Spleen (tissue), 11 donors: ENCODE results near the gene TNFSF8. TPM values are rescaled to one million over a fixed set of nuclear protein-coding genes. Genes with fewer than 3 reads are reported as not detected.

Experiments
- DNase-seq: peaks from one replicate; pipeline ENCODE4 v3.0.0-alpha.2; 2020
- H3K27ac ChIP-seq, 8 donors: fragments of 200-600 bp; sonication (generic) in 7 of 8; 1 replicate in 4 of 8; 2 replicates in 4 of 8; pipeline versions ENCODE4 v1.5.0 to v1.8.0; 2016 to 2021; ENCODE audit warnings: inconsistent platforms in 4 of 8, mild to moderate bottlenecking in 4 of 8, moderate library complexity in 1 of 8
- H3K27me3 ChIP-seq, 7 donors: fragments of 200-600 bp; sonication (generic) in 6 of 7; replicated peaks in 1 of 7; 1 replicate in 4 of 7; 2 replicates in 3 of 7; pipeline versions ENCODE4 v1.5.0 to v1.8.0; 2016 to 2021; ENCODE audit warnings: inconsistent platforms in 3 of 7, mild to moderate bottlenecking in 1 of 7
- H3K36me3 ChIP-seq, 6 donors: fragments of 200-600 bp; sonication (generic) in 5 of 6; 1 replicate in 4 of 6; 2 replicates in 2 of 6; pipeline versions ENCODE4 v1.5.0 to v1.8.0; 2016 to 2021; ENCODE audit warnings: inconsistent platforms in 2 of 6
- H3K4me1 ChIP-seq, 6 donors: fragments of 200-600 bp; sonication (generic) in 5 of 6; 1 replicate in 3 of 6; 2 replicates in 3 of 6; pipeline versions ENCODE4 v1.5.0 to v1.8.0; 2016 to 2021; ENCODE audit warnings: inconsistent platforms in 3 of 6
- H3K4me3 ChIP-seq, 8 donors: fragments of 200-600 bp; sonication (generic) in 7 of 8; 1 replicate in 4 of 8; 2 replicates in 4 of 8; pipeline versions ENCODE4 v1.5.0 to v1.8.0; 2016 to 2021; ENCODE audit warnings: inconsistent platforms in 4 of 8, mild to moderate bottlenecking in 4 of 8, moderate library complexity in 2 of 8
- H3K9me3 ChIP-seq, 8 donors: fragments of 200-600 bp; sonication (generic) in 7 of 8; 1 replicate in 4 of 8; 2 replicates in 4 of 8; pipeline versions ENCODE4 v1.5.0 to v1.8.0; 2016 to 2021; ENCODE audit warnings: inconsistent platforms in 4 of 8
- CTCF ChIP-seq, 11 experiments: fragments of 200-600 bp in 7 of 11; fragments of 450-650 bp in 4 of 11; sonication (generic) in 4 of 11; IDR thresholded peaks in 8 of 11; conservative IDR thresholded peaks in 3 of 11; 1 replicate in 7 of 11; 2 replicates in 4 of 11; pipeline versions ENCODE4 v1.4.0 to v1.8.0; 2016 to 2021; ENCODE audit warnings: antibody characterized with exemption in 11 of 11, inconsistent platforms in 4 of 11, mild to moderate bottlenecking in 1 of 11
- POLR2A ChIP-seq, 3 donors: fragments of 450-650 bp; IDR thresholded peaks; one replicate each; pipeline ENCODE4 v1.5.1; 2017; ENCODE audit warnings: antibody characterized with exemption in 3 of 3, mild to moderate bottlenecking in 1 of 3
- POLR2AphosphoS5 ChIP-seq, 3 donors: sonication (generic); formaldehyde crosslinking; IDR thresholded peaks; one replicate each; pipeline ENCODE4 v1.5.1; 2017; ENCODE audit warnings: antibody characterized with exemption in 3 of 3
- WGBS, 5 donors: extraction: QIAGEN DNeasy Blood & Tissue Kit in 3 of 5; methylation state at CpG; one replicate each; pipeline versions ENCODE4 v1.1.5 to v1.1.7; 2013 to 2018; 5-methylcytosine and 5-hydroxymethylcytosine counted together
- intact Hi-C: fragments of 100-400 bp; cut with DNase I; formaldehyde crosslinking; loops from one replicate; pipeline ENCODE4 v1.15.0; 2023; ENCODE audit warnings: low total_unique reads
- polyA plus RNA-seq, 3 donors: library from polyadenylated mRNA; stranded (reverse); fragments of 200-250 nt; gene quantifications; one replicate each; pipeline ENCODE4 v1.2.1, GENCODE V29; 2013
- total RNA-seq, 7 donors: library from RNA; depleted of rRNA in 3 of 7; stranded (reverse); fragments of >200 nt in 3 of 7; fragmentation: NEBNext Ultra II Directional in 4 of 7; extraction: Animal tissue kit (Norgen Biotek cat#: 25700) in 4 of 7; gene quantifications; one replicate each; pipeline versions ENCODE4 v1.1.0 to v1.2.1, GENCODE V29; 2016 to 2021
- donor health status: healthy with polysubstance abuse.
- donor health status: DM: no; HTN: no; CAD: no; lungs with moderate emphysema.
- donor health status: DM: no; HTN: no; CAD: no.
- donor health status: Bipolar disorder and iron deficiency.
- donor health status: healthy.
- donor health status: DM: no; HTN: no; CAD: no.
- donor health status: DM: yes; HTN: yes; CAD: no.

Gene TNFSF8
- total and polyA plus RNA-seq, 10 donors: 4.8 to 42.7 (median 15.9) TPM

GRCh38 chr9:114900942-114901802, 29.2 kb downstream of the TNFSF8 start:
- 59 to 74% (median 72%) methylated on average over 1 of the region's 1 CpG for WGBS, 5 donors
- H3K9me3 ChIP-seq: no peaks in the 10 kb centered on the region
- intact Hi-C loops: no loop called here

GRCh38 chr9:114899995-114900394, 30.4 kb downstream of the TNFSF8 start:
- Histone ChIP-seq H3K4me3 (no peak overlapping the region), H3K27me3 (no peaks in the 10 kb centered on the region), H3K9me3 (no peaks in the 10 kb centered on the region), H3K27ac (peak overlapping the region in 3 of 8 donors; percentile 75 to 83 (median 75)), H3K4me1 (peaks cover 33 to 91% (median 50%) of the 10 kb centered on the region in 6 donors), H3K36me3 (peaks cover 0 to 38% (median 5%) of the 10 kb centered on the region in 6 donors)
- intact Hi-C loops: no loop called here
- no peak for TF ChIP-seq POLR2A (IDR thresholded peaks at IDR 0.05)
- no peak for TF ChIP-seq CTCF (IDR thresholded peaks at IDR 0.05 in 8 of 11, conservative IDR thresholded peaks at IDR 0.05 in 3 of 11)
- no peak for TF ChIP-seq POLR2AphosphoS5 (IDR thresholded peaks at IDR 0.05)
- DNase-seq: no peak

More at GRCh38 chr9:114900942-114901802, 29.2 kb downstream of the TNFSF8 start:
- DNase-seq: no peak
- no peak overlapping the region for H3K4me3 ChIP-seq
- TF ChIP-seq POLR2A (IDR thresholded peaks at IDR 0.05) (no peak), POLR2AphosphoS5 (IDR thresholded peaks at IDR 0.05) (no peak)
- H3K27ac ChIP-seq: peak overlapping the region in 1 of 8 donors; percentile 6
- H3K27me3 ChIP-seq: no peaks in the 10 kb centered on the region
- peaks cover 23 to 91% (median 39%) of the 10 kb centered on the region in 6 donors for H3K4me1 ChIP-seq
- peaks cover 0 to 45% (median 5%) of the 10 kb centered on the region in 6 donors for H3K36me3 ChIP-seq

GRCh38 chr9:114899461-114899860, 30.9 kb downstream of the TNFSF8 start:
- intact Hi-C loops: no loop called here
- WGBS, 5 donors: 69 to 92% (median 88%) methylated on average over 2 of the region's 2 CpGs

DNA sequence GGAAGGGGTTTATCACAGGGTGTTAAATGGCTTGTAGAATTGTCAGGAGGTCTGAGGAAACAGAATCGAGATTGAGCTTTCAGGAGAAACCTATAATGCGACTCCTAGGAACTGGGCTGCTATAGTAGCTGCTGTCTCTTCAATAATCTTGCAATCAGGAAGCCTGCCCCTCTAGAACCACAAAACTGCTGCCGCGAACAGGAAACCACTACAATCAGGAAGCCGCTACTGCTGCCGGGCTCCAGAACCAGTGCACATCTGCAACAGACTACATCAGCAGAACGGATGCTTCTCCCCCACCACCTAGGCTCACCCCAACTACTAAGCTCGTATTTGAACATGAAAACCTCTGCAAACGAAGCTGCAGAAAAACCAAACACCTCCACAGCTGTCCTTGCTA, 31.6 kb downstream of the TNFSF8 start:
- H3K9me3 ChIP-seq: no peaks in the 10 kb centered on the region
- WGBS, 5 donors: 4 to 34% (median 10%) methylated on average over 9 of the region's 9 CpGs
- H3K27me3 ChIP-seq: no peaks in the 10 kb centered on the region
- TF ChIP-seq POLR2A (IDR thresholded peaks at IDR 0.05): no peak
- TF ChIP-seq POLR2AphosphoS5 (IDR thresholded peaks at IDR 0.05): peak in 2 of 3 donors; percentile 68 to 89
- TF ChIP-seq CTCF (IDR thresholded peaks at IDR 0.05 in 8 of 11, conservative IDR thresholded peaks at IDR 0.05 in 3 of 11): peak in 1 of 11 experiments; percentile 15
- peak overlapping the region in 7 of 8 donors; percentile 45 to 83 (median 69) for H3K27ac ChIP-seq
- peaks cover 0 to 26% (median 1%) of the 10 kb centered on the region in 6 donors for H3K36me3 ChIP-seq
- peak overlapping the region in 1 of 8 donors; percentile 15 for H3K4me3 ChIP-seq
- DNase-seq: peak; percentile 93
- peaks cover 43 to 97% (median 63%) of the 10 kb centered on the region in 6 donors for H3K4me1 ChIP-seq
- intact Hi-C loops: no loop called here

More at GRCh38 chr9:114899461-114899860, 30.9 kb downstream of the TNFSF8 start:
- no peak for DNase-seq
- H3K4me3 ChIP-seq: no peak overlapping the region
- TF ChIP-seq CTCF (IDR thresholded peaks at IDR 0.05 in 8 of 11, conservative IDR thresholded peaks at IDR 0.05 in 3 of 11) (no peak), POLR2AphosphoS5 (IDR thresholded peaks at IDR 0.05) (no peak), POLR2A (IDR thresholded peaks at IDR 0.05) (no peak)
- H3K4me1 ChIP-seq: peaks cover 38 to 93% (median 56%) of the 10 kb centered on the region in 6 donors
- H3K27me3 ChIP-seq: no peaks in the 10 kb centered on the region
- H3K27ac ChIP-seq: peak overlapping the region in 6 of 8 donors; percentile 45 to 83 (median 72)
- H3K9me3 ChIP-seq: no peaks in the 10 kb centered on the region
- peaks cover 0 to 32% (median 5%) of the 10 kb centered on the region in 6 donors for H3K36me3 ChIP-seq
